Stimulated activated naive CD8-positive, alpha-beta T cell treated with anti-CD3 and anti-CD28 coated beads, Interleukin-15, amount 100 ng/mL, for 72 hours (primary cell): Measurements from ENCODE around the gene TOMM40L.
"Not testable (repeated sequence)": the region's sequence is repeated elsewhere in the genome, so short reads cannot be mapped to it uniquely, and the experiment has no call there.

Experiments
- ATAC-seq: fragments of 150-1000 bp; cut with Tn5 transposase; 2 replicates; pipeline ENCODE4 v1.10.0; 2021; ENCODE audit warnings: mild to moderate bottlenecking, moderate library complexity
- DNase-seq, 2 donors: peaks; one replicate each; pipeline ENCODE4 v3.0.0; 2021 to 2022
- H3K27ac Mint-ChIP-seq, 2 donors: one replicate each; pipeline ENCODE4 v1.8.0; 2022; ENCODE audit warnings: mild to moderate bottlenecking in 2 of 2, mixed read lengths in 2 of 2, moderate library complexity in 2 of 2
- H3K27me3 Mint-ChIP-seq: one replicate; pipeline ENCODE4 v1.8.0; 2022; ENCODE audit warnings: mixed read lengths
- H3K4me1 Mint-ChIP-seq: one replicate; pipeline ENCODE4 v1.8.0; 2022; ENCODE audit warnings: mild to moderate bottlenecking, mixed read lengths
- H3K4me3 Mint-ChIP-seq, 2 donors: one replicate each; pipeline ENCODE4 v1.8.0; 2022; ENCODE audit warnings: mild to moderate bottlenecking in 2 of 2, mixed read lengths in 2 of 2, moderate library complexity in 1 of 2
- H3K9me3 Mint-ChIP-seq, 2 donors: one replicate each; pipeline ENCODE4 v1.8.0; 2022; ENCODE audit warnings: mixed read lengths in 2 of 2

TOMM40L gene

DNA sequence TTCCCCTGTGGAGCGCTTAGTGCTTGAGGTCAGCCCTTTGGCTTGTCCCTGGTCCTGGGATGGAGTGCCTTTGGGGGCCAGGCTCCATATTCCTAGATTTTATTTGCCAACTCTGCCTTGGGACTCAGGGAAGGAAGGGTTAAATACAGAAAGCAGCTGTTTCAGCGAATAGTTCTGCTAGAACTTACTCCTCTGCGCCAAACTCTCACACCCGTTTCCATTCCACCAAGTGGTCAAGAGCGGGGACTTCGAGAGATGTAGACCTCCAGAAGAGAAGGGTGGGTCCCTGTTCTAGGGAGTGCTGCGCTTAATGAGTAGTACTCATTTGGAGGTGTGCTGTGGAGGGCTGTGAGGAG is 704 bp upstream of the TOMM40L start:
- H3K27ac Mint-ChIP-seq = peak overlapping the region in 1 of 2 donors; percentile 17
- H3K4me1 Mint-ChIP-seq = peaks cover 56% of the 10 kb centered on the region
- peak overlapping the region; percentile 11 to 31 for H3K4me3 Mint-ChIP-seq
- no peaks in the 10 kb centered on the region for H3K9me3 Mint-ChIP-seq
- no peaks in the 10 kb centered on the region for H3K27me3 Mint-ChIP-seq
- DNase-seq = no peak
- ATAC-seq = no peak

DNA sequence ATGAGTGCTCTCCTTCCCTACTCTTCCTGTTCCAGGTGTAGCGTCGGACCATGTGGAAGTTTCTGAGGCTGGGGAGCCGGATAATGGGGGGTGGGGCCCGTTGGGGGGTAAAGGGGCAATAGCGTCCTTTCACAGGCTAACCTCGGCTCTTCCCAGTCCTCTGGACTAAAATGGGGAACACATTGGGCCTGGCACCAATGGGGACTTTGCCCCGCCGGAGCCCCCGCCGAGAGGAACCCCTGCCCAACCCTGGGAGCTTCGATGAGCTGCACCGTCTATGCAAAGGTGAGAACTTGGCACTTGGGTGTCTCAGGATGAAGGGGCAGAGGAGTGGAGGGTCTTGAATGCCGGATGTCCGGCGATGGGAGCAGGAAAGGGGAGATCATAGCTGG is 456 bp downstream of the TOMM40L start:
- DNase-seq (no peak), ATAC-seq (no peak)
- peaks cover 52% of the 10 kb centered on the region for H3K4me1 Mint-ChIP-seq
- peak overlapping the region; percentile 100 for H3K4me3 Mint-ChIP-seq
- H3K27me3 Mint-ChIP-seq = no peaks in the 10 kb centered on the region
- peak overlapping the region; percentile 99 to 100 for H3K27ac Mint-ChIP-seq
- H3K9me3 Mint-ChIP-seq = no peaks in the 10 kb centered on the region

DNA sequence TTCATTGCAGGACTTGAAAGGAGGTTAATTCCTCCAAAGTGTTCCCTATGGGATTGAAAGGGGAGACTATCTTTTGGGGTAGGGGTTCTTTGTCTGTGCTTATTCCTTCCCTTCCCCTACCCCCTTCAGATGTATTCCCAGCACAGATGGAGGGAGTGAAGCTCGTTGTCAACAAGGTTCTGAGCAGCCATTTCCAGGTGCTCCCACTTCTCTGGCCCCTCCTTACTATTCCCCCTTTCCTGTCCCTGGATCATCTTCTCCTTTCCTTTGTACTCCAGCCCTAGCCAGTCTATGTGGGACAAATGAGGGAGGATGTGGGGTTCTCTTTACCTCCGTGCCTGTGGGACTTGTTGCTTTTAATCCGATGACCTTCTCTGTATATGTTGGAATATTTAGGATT is 899 bp downstream of the TOMM40L start:
- peak overlapping the region in 1 of 2 donors; percentile 85 for H3K27ac Mint-ChIP-seq
- ATAC-seq = no peak
- H3K4me3 Mint-ChIP-seq = peak overlapping the region; percentile 100
- DNase-seq = no peak
- H3K4me1 Mint-ChIP-seq = peaks cover 49% of the 10 kb centered on the region
- no peaks in the 10 kb centered on the region for H3K27me3 Mint-ChIP-seq
- no peaks in the 10 kb centered on the region for H3K9me3 Mint-ChIP-seq

DNA sequence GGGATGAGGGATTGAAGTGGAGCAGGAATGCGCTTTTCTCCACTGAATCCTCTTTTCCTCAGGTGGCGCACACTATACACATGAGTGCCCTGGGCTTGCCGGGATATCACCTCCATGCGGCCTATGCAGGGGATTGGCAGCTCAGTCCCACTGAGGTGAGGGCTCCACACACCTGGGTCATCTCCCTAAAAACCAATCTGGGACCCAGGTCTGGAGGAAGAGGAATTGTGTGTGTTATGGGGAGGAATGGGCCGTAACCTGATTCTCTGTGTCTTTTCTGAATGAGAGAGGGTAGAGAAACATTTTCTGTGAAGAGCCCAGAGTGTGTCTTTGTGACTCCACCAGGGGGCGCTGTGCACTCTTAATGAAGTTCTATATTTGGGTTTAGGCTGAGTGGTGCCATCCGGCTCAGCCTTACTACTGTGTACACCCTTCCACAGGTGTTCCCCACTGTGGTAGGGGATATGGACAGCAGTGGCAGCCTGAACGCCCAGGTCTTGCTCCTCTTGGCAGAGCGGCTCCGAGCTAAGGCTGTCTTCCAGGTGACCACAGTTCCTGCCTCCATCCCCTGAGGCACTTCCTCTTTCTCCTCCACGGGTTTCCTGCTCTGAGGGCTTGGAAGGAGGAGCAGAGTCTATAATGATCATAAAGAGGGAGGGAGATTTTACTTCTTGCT is 1.5 kb downstream of the TOMM40L start:
- H3K4me3 Mint-ChIP-seq = peak overlapping the region; percentile 100
- peaks cover 43% of the 10 kb centered on the region for H3K4me1 Mint-ChIP-seq
- no peaks in the 10 kb centered on the region for H3K9me3 Mint-ChIP-seq
- H3K27me3 Mint-ChIP-seq = no peaks in the 10 kb centered on the region
- H3K27ac Mint-ChIP-seq = peak overlapping the region; percentile 3 to 85
- ATAC-seq (peak; percentile 65), DNase-seq (peak; percentile 81 to 86)

DNA sequence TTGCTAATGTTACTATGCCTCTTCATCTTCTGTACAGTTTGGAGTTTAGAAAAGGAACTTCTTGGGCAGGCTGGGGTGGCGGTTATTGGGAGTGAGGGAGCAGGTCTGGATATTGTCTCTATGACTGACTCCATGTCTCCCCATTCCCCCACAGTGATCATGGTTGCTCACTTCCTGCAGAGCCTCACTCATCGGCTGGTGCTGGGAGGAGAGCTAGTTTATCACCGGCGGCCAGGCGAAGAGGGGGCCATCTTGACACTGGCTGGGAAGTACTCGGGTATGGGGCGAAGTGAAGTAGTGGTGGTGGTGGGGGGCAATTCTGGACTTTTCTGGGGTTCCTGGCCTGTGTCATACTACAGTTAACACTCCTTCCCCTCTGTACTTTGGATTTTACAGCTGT is 2.2 kb downstream of the TOMM40L start:
- DNase-seq = no peak
- no peaks in the 10 kb centered on the region for H3K9me3 Mint-ChIP-seq
- H3K27me3 Mint-ChIP-seq = no peaks in the 10 kb centered on the region
- no peak for ATAC-seq
- peak overlapping the region in 1 of 2 donors; percentile 61 for H3K27ac Mint-ChIP-seq
- peaks cover 43% of the 10 kb centered on the region for H3K4me1 Mint-ChIP-seq
- peak overlapping the region; percentile 100 for H3K4me3 Mint-ChIP-seq

DNA sequence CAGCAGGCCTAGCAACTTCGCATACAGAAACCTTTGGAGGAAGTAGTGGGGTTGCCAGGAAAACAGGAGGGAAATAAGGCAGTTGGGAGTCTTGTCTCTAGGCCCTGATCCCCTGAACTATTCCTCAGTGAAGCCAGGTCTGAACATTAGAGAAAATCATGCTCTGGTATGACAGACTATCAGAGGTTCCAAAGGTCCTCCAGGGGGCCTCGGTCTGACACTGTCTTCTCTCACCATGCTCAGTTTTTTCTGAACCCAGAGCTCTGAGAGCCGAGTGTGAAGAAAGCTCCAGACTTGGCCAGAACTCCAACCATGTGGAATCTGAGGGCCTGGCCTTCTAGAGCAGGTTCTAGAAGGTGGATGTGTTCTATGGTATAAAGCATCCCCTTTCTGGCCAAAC is 4.0 kb downstream of the TOMM40L start:
- no peaks in the 10 kb centered on the region for H3K9me3 Mint-ChIP-seq
- H3K4me3 Mint-ChIP-seq = no peak overlapping the region
- no peaks in the 10 kb centered on the region for H3K27me3 Mint-ChIP-seq
- no peak overlapping the region for H3K27ac Mint-ChIP-seq
- peaks cover 32% of the 10 kb centered on the region for H3K4me1 Mint-ChIP-seq
- ATAC-seq (no peak), DNase-seq (no peak)

DNA sequence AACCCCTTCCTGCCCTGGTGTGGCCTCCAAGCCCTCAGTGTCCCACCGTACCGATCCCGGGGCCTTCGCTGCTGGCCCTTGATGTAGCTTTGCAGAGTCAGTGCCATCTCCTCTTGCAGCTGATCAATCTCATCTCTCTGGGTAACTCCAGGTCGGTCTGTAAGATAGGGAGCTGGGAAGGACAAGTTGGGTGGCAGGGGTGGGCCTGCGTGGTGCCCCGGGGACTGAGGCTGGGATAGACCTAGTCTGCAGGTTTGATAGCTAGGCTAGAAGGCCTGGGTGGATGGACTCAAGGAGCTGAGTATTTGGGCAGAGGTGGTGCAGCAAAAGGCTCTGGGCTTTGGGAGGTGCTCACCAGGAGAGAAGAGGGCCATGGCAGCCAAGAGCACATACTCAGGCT is 4.9 kb downstream of the TOMM40L start:
- Mint-ChIP-seq H3K27me3 (no peaks in the 10 kb centered on the region), H3K4me3 (no peak overlapping the region), H3K4me1 (peaks cover 25% of the 10 kb centered on the region), H3K9me3 (no peaks in the 10 kb centered on the region), H3K27ac (no peak overlapping the region)
- ATAC-seq (no peak), DNase-seq (no peak)

DNA sequence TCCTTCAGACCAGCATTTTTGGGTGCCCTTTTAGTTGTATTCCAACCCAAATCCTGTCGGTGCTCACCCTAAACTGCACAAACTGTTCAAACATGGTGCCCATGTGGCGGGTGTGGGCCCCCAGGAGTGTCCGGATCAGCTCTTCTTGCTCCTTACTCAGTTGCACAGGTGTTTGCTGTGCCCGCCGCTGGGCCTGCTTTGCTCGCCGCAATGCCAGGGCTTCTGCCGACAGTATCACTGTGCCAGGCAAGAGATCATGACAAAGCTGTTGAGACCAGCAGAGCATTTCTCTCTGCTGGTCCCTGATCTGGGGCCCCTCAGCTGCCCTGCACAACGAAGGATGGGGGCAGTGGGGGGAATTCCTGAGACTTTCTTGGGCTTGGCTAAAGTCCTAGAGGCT is 7.2 kb downstream of the TOMM40L start:
- DNase-seq (no peak), ATAC-seq (no peak)
- no peaks in the 10 kb centered on the region for H3K9me3 Mint-ChIP-seq
- H3K4me1 Mint-ChIP-seq = peaks cover 1% of the 10 kb centered on the region
- H3K4me3 Mint-ChIP-seq = no peak overlapping the region
- H3K27me3 Mint-ChIP-seq = no peaks in the 10 kb centered on the region
- no peak overlapping the region for H3K27ac Mint-ChIP-seq

DNA sequence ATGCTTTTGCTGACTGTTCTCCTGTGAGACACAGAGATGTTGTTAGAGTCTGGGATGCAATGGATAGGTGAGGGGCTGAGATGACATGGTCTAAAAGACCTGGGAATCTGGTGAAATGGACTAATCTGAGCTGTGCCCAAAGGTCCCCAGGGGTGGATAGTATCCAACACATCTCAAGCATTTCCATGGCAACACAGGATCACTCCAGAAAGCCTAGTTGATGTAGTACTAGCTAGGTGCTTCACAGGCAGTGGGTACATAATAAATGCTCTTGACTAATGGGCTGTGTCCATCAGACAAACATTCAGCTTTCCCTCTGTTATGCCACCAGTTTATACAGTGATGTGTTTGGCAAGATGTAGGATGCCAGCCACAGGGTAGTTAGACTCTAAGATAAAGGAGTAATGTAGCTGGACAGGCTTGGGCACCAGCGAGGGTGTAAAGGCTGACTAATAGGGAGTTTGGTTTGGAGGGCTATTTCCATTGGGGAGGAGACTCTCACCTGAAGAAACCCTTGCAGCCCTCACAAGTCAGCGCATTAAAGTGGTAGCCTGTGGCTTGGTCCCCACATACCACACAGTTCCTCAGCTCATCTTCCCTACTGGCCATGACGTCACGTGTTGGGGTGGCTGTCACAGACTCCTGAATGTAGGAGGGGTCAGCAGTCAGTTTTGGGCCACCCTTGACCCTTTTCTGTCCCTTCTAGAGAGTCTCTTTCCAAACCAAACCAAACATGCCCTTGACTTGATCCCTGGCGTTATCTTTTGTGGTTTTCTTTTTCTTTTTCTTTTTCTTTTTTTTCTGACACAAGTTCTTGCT is 10.3 kb downstream of the TOMM40L start:
- DNase-seq (no peak), ATAC-seq (no peak)
- no peak overlapping the region for H3K27ac Mint-ChIP-seq
- no peaks in the 10 kb centered on the region for H3K9me3 Mint-ChIP-seq
- no peaks in the 10 kb centered on the region for H3K4me1 Mint-ChIP-seq
- no peak overlapping the region for H3K4me3 Mint-ChIP-seq
- H3K27me3 Mint-ChIP-seq = peaks cover 6% of the 10 kb centered on the region

DNA sequence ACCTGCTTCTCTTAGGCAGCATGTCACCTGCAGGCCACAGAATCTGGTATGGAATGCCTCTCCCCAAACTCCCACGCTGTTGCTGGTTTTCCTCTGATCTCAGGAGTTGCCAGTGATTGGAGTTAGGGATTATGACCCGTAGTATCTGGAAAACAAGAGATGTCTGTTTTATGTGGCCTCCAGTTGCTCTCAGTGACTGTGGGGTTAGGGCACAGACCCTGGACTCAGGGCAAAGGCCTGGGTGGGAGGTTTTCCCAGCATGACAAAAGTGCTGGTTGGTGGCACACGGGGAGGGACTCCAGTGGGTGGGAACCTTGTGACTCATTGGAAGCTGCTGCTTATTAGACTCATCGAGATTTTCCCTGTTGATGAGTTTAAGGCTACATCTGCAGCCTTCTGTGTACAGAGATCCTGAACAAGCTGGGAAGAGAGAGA is 12.2 kb downstream of the TOMM40L start, which contains the start of gene NR1I3:
Gene NR1I3 (minus strand): TSS at position 165 of the 435 bp plus-strand sequence. CDS start 1,638 bp downstream, outside the sequence.
- ATAC-seq (no peak), DNase-seq (no peak)
- no peaks in the 10 kb centered on the region for H3K4me1 Mint-ChIP-seq
- H3K9me3 Mint-ChIP-seq = no peaks in the 10 kb centered on the region
- no peak within 1 kb of the TSS for H3K4me3 Mint-ChIP-seq
- H3K27me3 Mint-ChIP-seq = peaks cover 6% of the 10 kb centered on the region
- no peak within 1 kb of the TSS for H3K27ac Mint-ChIP-seq

DNA sequence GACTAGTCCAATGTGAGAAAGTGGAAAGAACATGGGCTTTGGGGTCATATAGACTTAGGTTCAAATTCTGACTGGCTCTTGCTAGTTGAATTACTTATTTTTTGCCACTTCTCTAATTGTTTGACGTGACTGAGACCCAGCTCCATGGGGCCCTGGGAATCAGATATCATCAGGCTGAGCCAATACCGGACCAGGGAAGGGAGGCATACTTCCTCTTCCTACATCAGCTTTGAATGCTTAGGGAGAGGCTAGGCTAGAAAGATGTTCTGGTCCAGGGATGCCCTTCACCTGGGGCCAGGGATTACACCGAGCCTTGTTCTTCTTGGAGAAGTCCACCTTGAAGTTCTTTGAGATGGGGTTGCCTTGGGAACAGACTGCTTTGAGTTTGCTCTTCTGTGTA is 15.8 kb downstream of the TOMM40L start:
- H3K27ac Mint-ChIP-seq = no peak overlapping the region
- no peaks in the 10 kb centered on the region for H3K4me1 Mint-ChIP-seq
- H3K4me3 Mint-ChIP-seq = no peak overlapping the region
- no peaks in the 10 kb centered on the region for H3K9me3 Mint-ChIP-seq
- DNase-seq (no peak), ATAC-seq (no peak)
- H3K27me3 Mint-ChIP-seq = peaks cover 6% of the 10 kb centered on the region

DNA sequence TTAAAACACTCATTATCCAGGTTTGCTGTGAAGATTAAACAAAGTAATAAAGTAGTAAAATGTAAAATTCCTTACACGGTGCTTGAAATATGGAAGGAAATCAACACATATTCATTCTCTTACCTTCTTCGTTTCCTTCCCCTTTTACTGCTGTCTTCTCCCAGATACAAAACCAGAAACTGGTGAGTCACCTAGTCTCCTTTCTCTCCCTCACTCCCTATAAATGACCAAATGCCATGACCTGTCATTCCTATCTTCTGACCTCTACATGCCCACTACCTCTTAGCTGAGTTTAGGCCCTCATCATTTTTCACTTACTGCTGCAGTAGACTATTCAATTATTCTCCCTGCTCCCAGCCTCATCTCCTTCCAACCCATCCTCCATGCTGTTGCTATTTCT is 16.5 kb downstream of the TOMM40L start:
- ATAC-seq = no peak
- DNase-seq = no peak
- H3K27me3 Mint-ChIP-seq = peaks cover 6% of the 10 kb centered on the region
- H3K4me3 Mint-ChIP-seq = no peak overlapping the region
- no peaks in the 10 kb centered on the region for H3K9me3 Mint-ChIP-seq
- no peaks in the 10 kb centered on the region for H3K4me1 Mint-ChIP-seq
- no peak overlapping the region for H3K27ac Mint-ChIP-seq

DNA sequence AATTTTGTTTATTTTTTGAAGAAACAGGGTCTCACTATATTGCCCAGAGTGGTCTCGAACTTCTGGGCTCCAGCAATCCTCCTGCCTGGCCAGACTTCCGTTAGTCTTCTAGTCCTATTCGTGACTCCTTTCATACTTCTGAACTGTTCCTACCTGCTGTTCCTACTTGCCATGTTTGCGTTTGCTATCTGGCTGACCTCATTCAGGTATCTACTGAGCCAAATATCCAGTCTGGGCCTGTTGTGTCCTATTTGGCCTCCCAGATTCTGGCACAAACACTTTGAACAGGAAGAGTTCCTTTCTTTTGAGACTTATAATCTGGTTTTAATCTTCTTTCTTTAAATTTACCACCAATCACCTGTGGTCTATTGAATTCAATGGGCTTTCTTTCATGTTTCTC is 19.0 kb downstream of the TOMM40L start:
- H3K4me1 Mint-ChIP-seq = no peaks in the 10 kb centered on the region
- H3K27me3 Mint-ChIP-seq = peaks cover 6% of the 10 kb centered on the region
- no peak for DNase-seq
- no peaks in the 10 kb centered on the region for H3K9me3 Mint-ChIP-seq
- H3K4me3 Mint-ChIP-seq = no peak overlapping the region
- no peak overlapping the region for H3K27ac Mint-ChIP-seq
- no peak for ATAC-seq

DNA sequence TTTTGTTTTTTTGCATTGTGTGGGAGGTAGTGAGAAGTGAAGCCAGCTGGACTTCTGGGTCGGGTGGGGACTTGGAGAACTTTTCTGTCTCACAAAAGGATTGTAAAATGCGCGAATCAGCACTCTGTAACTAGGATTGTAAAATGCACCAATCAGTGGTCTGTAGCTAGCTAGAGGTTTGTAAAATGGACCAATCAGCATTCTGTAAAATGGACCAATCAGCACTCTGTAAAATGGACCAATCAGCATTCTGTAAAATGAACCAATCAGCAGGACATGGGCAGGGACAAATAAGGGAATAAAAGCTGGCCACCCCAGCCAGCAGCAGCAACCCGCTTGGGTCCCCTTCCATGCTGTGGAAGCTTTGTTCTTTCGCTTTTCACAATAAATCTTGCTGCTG is 24.2 kb downstream of the TOMM40L start:
- not testable (repeated sequence) for H3K4me3 Mint-ChIP-seq, DNase-seq, ATAC-seq, H3K27ac Mint-ChIP-seq, H3K4me1 Mint-ChIP-seq, H3K27me3 Mint-ChIP-seq, H3K9me3 Mint-ChIP-seq

DNA sequence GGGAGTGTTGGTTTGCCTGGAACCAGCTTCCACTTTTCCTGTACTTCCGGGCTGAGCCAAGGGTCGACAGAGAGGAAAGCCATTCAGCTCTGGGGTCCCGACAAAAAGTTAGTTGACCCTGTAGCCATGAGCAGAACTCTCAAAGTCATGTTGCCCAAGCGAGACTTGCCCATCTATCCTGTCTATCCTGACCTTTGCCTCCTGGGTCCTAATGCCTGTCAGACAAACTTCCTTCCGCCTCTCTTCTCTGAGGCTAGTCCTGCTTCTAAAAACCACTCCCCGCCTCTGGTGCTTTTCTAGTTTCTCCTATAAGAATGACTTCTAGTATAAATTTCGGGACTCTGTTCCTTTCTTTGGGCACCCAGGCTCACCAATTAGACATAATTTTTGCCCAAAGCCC is 25.0 kb downstream of the TOMM40L start:
- ATAC-seq (no peak), DNase-seq (no peak)
- Mint-ChIP-seq H3K27me3 (peaks cover 13% of the 10 kb centered on the region), H3K27ac (no peak overlapping the region), H3K4me1 (no peaks in the 10 kb centered on the region), H3K4me3 (no peak overlapping the region), H3K9me3 (peaks cover 4 to 6% of the 10 kb centered on the region in 2 donors)

DNA sequence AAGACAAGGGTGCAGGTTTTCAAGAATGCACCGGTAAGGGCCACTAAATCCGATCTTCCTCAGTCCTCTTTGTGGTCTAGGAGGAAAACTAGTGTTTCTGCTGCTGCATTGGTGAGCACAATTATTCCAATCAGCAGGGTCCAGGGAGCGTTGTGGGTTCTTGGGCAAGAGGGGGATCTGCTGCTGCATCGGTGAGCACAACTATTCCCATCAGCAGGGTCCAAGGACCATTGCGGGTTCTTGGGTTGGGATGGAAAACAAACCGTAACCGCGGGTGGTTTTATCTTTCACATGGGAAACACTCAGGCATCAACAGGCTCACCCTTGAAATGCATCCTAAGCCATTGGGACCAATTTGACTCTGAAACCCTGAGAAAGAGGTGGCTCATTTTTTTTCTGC is 25.7 kb downstream of the TOMM40L start:
- Mint-ChIP-seq H3K9me3 (peaks cover 6 to 13% of the 10 kb centered on the region in 2 donors), H3K4me3 (no peak overlapping the region)
- DNase-seq = no peak

More for the DNA sequence above, 25.7 kb downstream of the TOMM40L start:
- peaks cover 16% of the 10 kb centered on the region for H3K27me3 Mint-ChIP-seq
- ATAC-seq = no peak
- H3K27ac Mint-ChIP-seq = no peak overlapping the region
- no peaks in the 10 kb centered on the region for H3K4me1 Mint-ChIP-seq
